Thymus (tissue), 11 donors: Measurements from ENCODE around the gene TOM1L2. TPM values are rescaled to one million over a fixed set of nuclear protein-coding genes. Genes with fewer than 3 reads are reported as not detected.

Experiments used
- DNase-seq, 9 donors: peaks; one replicate each; pipeline ENCODE4 v3.0.0-alpha.2; 2013; ENCODE audit warnings: low spot score in 9 of 9, low read depth in 6 of 9, missing footprints in 1 of 9
- H3K27ac ChIP-seq, 2 donors: one replicate each; pipeline ENCODE4 v1.5.1; 2013; ENCODE audit warnings: control low read depth in 1 of 2, low read depth in 1 of 2, low read length in 1 of 2, mild to moderate bottlenecking in 1 of 2, moderate library complexity in 1 of 2
- H3K27me3 ChIP-seq, 2 donors: one replicate each; pipeline ENCODE4 v1.5.1; 2013; ENCODE audit warnings: low read length in 1 of 2; ENCODE audit not compliant: control insufficient read depth in 2 of 2, insufficient read depth in 1 of 2
- H3K36me3 ChIP-seq, 2 donors: one replicate each; pipeline ENCODE4 v1.5.1; 2013; ENCODE audit warnings: low read length in 1 of 2, mild to moderate bottlenecking in 1 of 2, moderate library complexity in 1 of 2; ENCODE audit not compliant: control insufficient read depth in 2 of 2, insufficient read depth in 2 of 2
- H3K4me1 ChIP-seq, 2 donors: one replicate each; pipeline ENCODE4 v1.5.1; 2013; ENCODE audit warnings: low read length in 2 of 2; ENCODE audit not compliant: control insufficient read depth in 2 of 2, insufficient read depth in 2 of 2
- H3K4me3 ChIP-seq, 2 donors: one replicate each; pipeline ENCODE4 v1.5.1; 2013; ENCODE audit warnings: low read length in 2 of 2, control low read depth in 1 of 2, mild to moderate bottlenecking in 1 of 2
- H3K9me3 ChIP-seq, 2 donors: one replicate each; pipeline ENCODE4 v1.5.1; 2013; ENCODE audit warnings: low read length in 1 of 2, mild to moderate bottlenecking in 1 of 2; ENCODE audit not compliant: control insufficient read depth in 2 of 2, insufficient read depth in 1 of 2
- WGBS: extraction: QIAGEN DNeasy Blood & Tissue Kit; methylation state at CpG from one replicate; pipeline ENCODE4 v1.1.7; 2013; 5-methylcytosine and 5-hydroxymethylcytosine counted together
- polyA plus RNA-seq: library from polyadenylated mRNA; stranded (reverse); fragments of 200-250 nt; gene quantifications from one replicate; pipeline ENCODE4 v1.2.3, GENCODE V29; 2013
- total RNA-seq: library from RNA; stranded (reverse); fragments of 120-200 nt; gene quantifications from one replicate; pipeline ENCODE4 v1.2.4, GENCODE V29; 2013
- donor health status: healthy.

TOM1L2 gene
- total and polyA plus RNA-seq, 2 donors: 6.6 to 17.5 TPM

DNA sequence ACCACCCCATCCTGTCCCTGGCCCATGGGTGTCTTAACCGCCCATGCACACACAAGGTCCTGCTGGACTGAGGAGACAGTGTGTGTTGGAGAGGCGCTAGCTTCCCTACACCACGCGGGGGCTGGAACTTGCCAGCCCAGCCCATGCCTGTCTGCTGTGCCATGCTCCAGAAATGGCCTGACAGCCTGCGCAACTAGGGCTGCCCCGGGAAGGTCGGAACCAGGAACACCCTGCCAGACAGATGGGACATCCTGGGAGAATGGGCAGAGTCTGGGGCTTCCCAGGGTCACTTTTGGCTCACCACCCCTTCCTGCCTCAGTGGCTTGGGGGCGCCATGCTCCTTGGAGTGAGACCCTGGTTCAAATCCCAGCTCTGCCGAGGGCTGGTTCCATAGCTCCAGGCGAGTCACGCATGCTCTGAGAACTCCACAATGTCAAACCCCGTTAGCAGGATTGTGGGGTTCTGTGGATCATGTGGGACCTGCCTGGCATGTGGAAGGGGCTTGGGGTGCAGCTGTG is 171.6 kb downstream of the TOM1L2 start:
- H3K9me3 ChIP-seq: peaks cover 1 to 5% of the 10 kb centered on the region in 2 donors
- H3K27ac ChIP-seq: no peak overlapping the region
- DNase-seq: no peak
- H3K4me3 ChIP-seq: no peak overlapping the region
- 98% methylated on average over 12 of the region's 12 CpGs for WGBS
- H3K27me3 ChIP-seq: no peaks in the 10 kb centered on the region
- H3K4me1 ChIP-seq: no peaks in the 10 kb centered on the region
- H3K36me3 ChIP-seq: peaks cover 46 to 59% of the 10 kb centered on the region in 2 donors

GRCh38 chr17:17798573-17799255 is 173.5 kb downstream of the TOM1L2 start:
- peaks cover 51 to 63% of the 10 kb centered on the region in 2 donors for H3K36me3 ChIP-seq
- WGBS: 97% methylated on average over 16 of the region's 16 CpGs
- peaks cover 0 to 1% of the 10 kb centered on the region in 2 donors for H3K4me1 ChIP-seq
- DNase-seq: no peak
- peaks cover 1 to 4% of the 10 kb centered on the region in 2 donors for H3K9me3 ChIP-seq
- H3K27me3 ChIP-seq: no peaks in the 10 kb centered on the region
- no peak overlapping the region for H3K27ac ChIP-seq
- no peak overlapping the region for H3K4me3 ChIP-seq

GRCh38 chr17:17798010-17798556 is 174.1 kb downstream of the TOM1L2 start:
- no peak overlapping the region for H3K4me3 ChIP-seq
- peaks cover 0 to 1% of the 10 kb centered on the region in 2 donors for H3K9me3 ChIP-seq
- no peaks in the 10 kb centered on the region for H3K27me3 ChIP-seq
- H3K36me3 ChIP-seq: peaks cover 55 to 65% of the 10 kb centered on the region in 2 donors
- WGBS: 98% methylated on average over 25 of the region's 25 CpGs
- H3K27ac ChIP-seq: no peak overlapping the region
- no peak for DNase-seq
- H3K4me1 ChIP-seq: peaks cover 2 to 7% of the 10 kb centered on the region in 2 donors

GRCh38 chr17:17797119-17797809 is 174.9 kb downstream of the TOM1L2 start:
- no peak overlapping the region for H3K4me3 ChIP-seq
- no peak for DNase-seq
- peaks cover 9 to 14% of the 10 kb centered on the region in 2 donors for H3K4me1 ChIP-seq
- H3K36me3 ChIP-seq: peaks cover 55 to 66% of the 10 kb centered on the region in 2 donors
- WGBS: 98% methylated on average over 30 of the region's 30 CpGs
- peaks cover 0 to 1% of the 10 kb centered on the region in 2 donors for H3K9me3 ChIP-seq
- H3K27ac ChIP-seq: no peak overlapping the region
- no peaks in the 10 kb centered on the region for H3K27me3 ChIP-seq

- H3K9me3 ChIP-seq: peaks cover 0 to 1% of the 10 kb centered on the region in 2 donors
- 95% methylated on average over 13 of the region's 13 CpGs for WGBS
- no peaks in the 10 kb centered on the region for H3K27me3 ChIP-seq
- no peak overlapping the region for H3K4me3 ChIP-seq
- peaks cover 53 to 63% of the 10 kb centered on the region in 2 donors for H3K36me3 ChIP-seq
- no peak for DNase-seq
- no peak overlapping the region for H3K27ac ChIP-seq
- peaks cover 10 to 20% of the 10 kb centered on the region in 2 donors for H3K4me1 ChIP-seq
These were observed 175.5 kb downstream of the TOM1L2 start for GRCh38 chr17:17796787-17797061.

DNA sequence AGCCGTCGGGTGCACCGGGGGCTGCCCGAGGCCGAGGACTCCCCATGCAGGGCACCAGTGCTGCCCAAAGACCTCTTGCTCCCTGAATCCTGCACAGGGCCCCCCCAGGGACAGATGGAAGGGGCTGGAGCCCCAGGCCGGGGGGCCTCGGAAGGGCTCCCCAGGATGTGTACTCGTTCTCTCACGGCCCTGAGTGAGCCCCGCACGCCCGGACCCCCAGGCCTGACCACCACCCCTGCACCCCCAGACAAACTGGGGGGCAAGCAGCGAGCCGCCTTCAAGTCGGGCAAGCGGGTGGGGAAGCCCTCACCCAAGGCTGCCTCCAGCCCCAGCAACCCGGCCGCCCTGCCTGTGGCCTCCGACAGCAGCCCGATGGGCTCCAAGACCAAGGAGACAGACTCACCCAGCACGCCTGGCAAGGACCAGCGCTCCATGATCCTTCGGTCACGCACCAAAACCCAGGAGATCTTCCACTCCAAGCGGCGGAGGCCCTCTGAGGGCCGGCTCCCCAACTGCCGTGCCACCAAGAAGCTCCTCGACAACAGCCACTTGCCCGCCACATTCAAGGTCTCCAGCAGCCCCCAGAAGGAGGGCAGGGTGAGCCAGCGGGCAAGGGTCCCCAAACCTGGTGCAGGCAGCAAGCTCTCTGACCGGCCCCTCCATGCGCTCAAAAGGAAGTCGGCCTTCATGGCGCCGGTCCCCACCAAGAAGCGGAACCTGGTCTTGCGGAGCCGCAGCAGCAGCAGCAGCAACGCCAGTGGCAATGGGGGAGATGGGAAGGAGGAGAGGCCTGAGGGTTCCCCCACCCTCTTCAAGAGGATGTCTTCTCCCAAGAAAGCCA is 176.0 kb downstream of the TOM1L2 start:
- peaks cover 0 to 1% of the 10 kb centered on the region in 2 donors for H3K9me3 ChIP-seq
- WGBS: 97% methylated on average over 40 of the region's 40 CpGs
- peaks cover 53 to 63% of the 10 kb centered on the region in 2 donors for H3K36me3 ChIP-seq
- no peaks in the 10 kb centered on the region for H3K27me3 ChIP-seq
- no peak overlapping the region for H3K27ac ChIP-seq
- no peak for DNase-seq
- no peak overlapping the region for H3K4me3 ChIP-seq
- H3K4me1 ChIP-seq: peaks cover 10 to 25% of the 10 kb centered on the region in 2 donors

DNA sequence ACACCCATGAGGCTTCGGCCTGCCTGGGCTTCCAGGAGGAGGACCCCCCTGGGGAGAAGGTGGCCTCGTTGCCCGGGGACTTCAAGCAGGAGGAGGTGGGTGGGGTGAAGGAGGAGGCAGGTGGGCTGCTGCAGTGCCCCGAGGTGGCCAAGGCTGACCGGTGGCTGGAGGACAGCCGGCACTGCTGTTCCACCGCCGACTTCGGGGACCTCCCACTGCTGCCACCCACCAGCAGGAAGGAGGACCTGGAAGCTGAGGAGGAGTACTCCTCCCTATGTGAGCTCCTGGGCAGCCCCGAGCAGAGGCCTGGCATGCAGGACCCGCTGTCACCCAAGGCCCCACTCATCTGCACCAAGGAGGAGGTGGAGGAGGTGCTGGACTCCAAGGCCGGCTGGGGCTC is 176.9 kb downstream of the TOM1L2 start:
- Histone ChIP-seq H3K9me3 (peaks cover 0 to 1% of the 10 kb centered on the region in 2 donors), H3K27me3 (no peaks in the 10 kb centered on the region), H3K27ac (no peak overlapping the region), H3K4me3 (no peak overlapping the region), H3K36me3 (peaks cover 53 to 58% of the 10 kb centered on the region in 2 donors), H3K4me1 (peaks cover 10 to 26% of the 10 kb centered on the region in 2 donors)
- WGBS: 97% methylated on average over 12 of the region's 12 CpGs
- no peak for DNase-seq

DNA sequence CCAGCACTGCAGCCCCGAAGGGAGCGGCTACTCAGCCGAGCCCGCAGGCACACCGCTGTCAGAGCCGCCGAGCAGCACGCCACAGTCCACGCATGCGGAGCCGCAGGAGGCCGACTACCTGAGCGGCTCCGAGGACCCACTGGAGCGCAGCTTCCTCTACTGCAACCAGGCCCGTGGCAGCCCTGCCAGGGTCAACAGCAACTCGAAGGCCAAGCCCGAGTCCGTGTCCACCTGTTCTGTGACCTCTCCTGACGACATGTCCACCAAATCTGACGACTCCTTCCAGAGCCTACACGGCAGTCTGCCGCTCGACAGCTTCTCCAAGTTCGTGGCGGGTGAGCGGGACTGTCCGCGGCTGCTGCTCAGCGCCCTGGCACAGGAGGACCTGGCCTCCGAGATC is 177.8 kb downstream of the TOM1L2 start:
- Histone ChIP-seq H3K4me3 (no peak overlapping the region), H3K27ac (no peak overlapping the region), H3K9me3 (peaks cover 0 to 1% of the 10 kb centered on the region in 2 donors), H3K36me3 (peaks cover 53 to 57% of the 10 kb centered on the region in 2 donors), H3K4me1 (peaks cover 10 to 26% of the 10 kb centered on the region in 2 donors), H3K27me3 (no peaks in the 10 kb centered on the region)
- 98% methylated on average over 31 of the region's 31 CpGs for WGBS
- DNase-seq: no peak
